Vagina (tissue), 2 donors: Measurements from ENCODE around the gene MX2. TPM values are rescaled to one million over a fixed set of nuclear protein-coding genes. Genes with fewer than 3 reads are reported as not detected.
"Not testable (repeated sequence)": the region's sequence is repeated elsewhere in the genome, so short reads cannot be mapped to it uniquely, and the experiment has no call there.

Experiments
- DNase-seq, 2 donors: peaks; one replicate each; pipeline ENCODE4 v3.0.0-alpha.2; 2017; ENCODE audit errors: extremely low spot score in 2 of 2
- H3K27ac ChIP-seq: fragments of 200-600 bp; sonication (generic); one replicate; pipeline ENCODE4 v1.5.1; 2019
- H3K27me3 ChIP-seq: fragments of 200-600 bp; sonication (generic); one replicate; pipeline ENCODE4 v1.5.1; 2019
- H3K36me3 ChIP-seq, 2 donors: fragments of 200-600 bp; sonication (generic); one replicate each; pipeline ENCODE4 v1.5.1; 2017 to 2019
- H3K4me1 ChIP-seq: fragments of 200-600 bp; sonication (generic); one replicate; pipeline ENCODE4 v1.5.1; 2019
- H3K4me3 ChIP-seq, 2 donors: fragments of 200-600 bp; sonication (generic); 1 replicate in 1 of 2; 2 replicates in 1 of 2; pipeline ENCODE4 v1.5.1; 2016 to 2019
- H3K9me3 ChIP-seq: fragments of 200-600 bp; sonication (generic); one replicate; pipeline ENCODE4 v1.5.1; 2019
- CTCF ChIP-seq, 3 experiments: fragments of 450-650 bp in 2 of 3; fragments of 200-600 bp in 1 of 3; sonication (generic) in 1 of 3; IDR thresholded peaks; one replicate each; pipeline ENCODE4 v1.5.1; 2017 to 2019; ENCODE audit warnings: antibody characterized with exemption in 3 of 3, mild to moderate bottlenecking in 2 of 3, moderate library complexity in 2 of 3
- POLR2A ChIP-seq, 2 donors: fragments of 450-650 bp; IDR thresholded peaks; one replicate each; pipeline ENCODE4 v1.6.1; 2017; ENCODE audit warnings: antibody characterized with exemption in 2 of 2, mild to moderate bottlenecking in 2 of 2, moderate library complexity in 2 of 2
- POLR2AphosphoS5 ChIP-seq, 2 donors: sonication (generic); formaldehyde crosslinking; IDR thresholded peaks; one replicate each; pipeline ENCODE4 v1.9.0; 2017; ENCODE audit warnings: antibody characterized with exemption in 2 of 2, mild to moderate bottlenecking in 2 of 2, low read depth in 1 of 2; ENCODE audit not compliant: insufficient read depth in 1 of 2
- intact Hi-C: fragments of 100-400 bp; cut with DNase I; formaldehyde crosslinking; loops from one replicate; pipeline ENCODE4 v1.15.1; 2023
- total RNA-seq: library from RNA; depleted of rRNA; stranded (reverse); fragments of >200 nt; gene quantifications from one replicate; pipeline ENCODE4 v1.2.3, GENCODE V29; 2016

MX2 gene
- total RNA-seq, 1 donor from 2014 or later = 13.5 TPM

- no peak overlapping the region for H3K27ac ChIP-seq
- no peaks in the 10 kb centered on the region for H3K27me3 ChIP-seq
- H3K4me1 ChIP-seq = no peaks in the 10 kb centered on the region
- no peak overlapping the region for H3K4me3 ChIP-seq
- no peak for TF ChIP-seq CTCF (IDR thresholded peaks at IDR 0.05)
- H3K36me3 ChIP-seq = peaks cover 0 to 22% of the 10 kb centered on the region in 2 donors
- no peaks in the 10 kb centered on the region for H3K9me3 ChIP-seq
- intact Hi-C loops = no loop called here
- peak; percentile 82 to 84 for DNase-seq
These were observed 49.1 kb downstream of the MX2 start for GRCh38 chr21:41410767-41411448.

- Histone ChIP-seq H3K4me1 (no peaks in the 10 kb centered on the region), H3K4me3 (no peak overlapping the region), H3K27ac (no peak overlapping the region), H3K36me3 (peaks cover 0 to 22% of the 10 kb centered on the region in 2 donors), H3K27me3 (no peaks in the 10 kb centered on the region), H3K9me3 (no peaks in the 10 kb centered on the region)
- intact Hi-C loops = no loop called here
- peak; percentile 58 to 67 for DNase-seq
- TF ChIP-seq CTCF (IDR thresholded peaks at IDR 0.05) = no peak
- no peak for TF ChIP-seq POLR2AphosphoS5 (IDR thresholded peaks at IDR 0.05; ENCODE audit: insufficient read depth in 1 of 2, low read depth in 1 of 2)
- TF ChIP-seq POLR2A (IDR thresholded peaks at IDR 0.05) = no peak
These were observed 49.7 kb downstream of the MX2 start for GRCh38 chr21:41411449-41412089.

- peaks cover 23% of the 10 kb centered on the region for H3K4me1 ChIP-seq
- DNase-seq, intact Hi-C loops, H3K27me3 ChIP-seq, H3K9me3 ChIP-seq, H3K36me3 ChIP-seq, H3K27ac ChIP-seq, H3K4me3 ChIP-seq: not testable (repeated sequence)
These were observed 55.7 kb downstream of the MX2 start for GRCh38 chr21:41417505-41417904.

GRCh38 chr21:41418393-41418792 is 56.6 kb downstream of the MX2 start:
- no peak for TF ChIP-seq POLR2AphosphoS5 (IDR thresholded peaks at IDR 0.05; ENCODE audit: insufficient read depth in 1 of 2, low read depth in 1 of 2)
- H3K9me3 ChIP-seq = no peaks in the 10 kb centered on the region
- intact Hi-C loops = no loop called here
- peak overlapping the region; percentile 93 for H3K27ac ChIP-seq
- no peaks in the 10 kb centered on the region for H3K27me3 ChIP-seq
- peaks cover 23% of the 10 kb centered on the region for H3K4me1 ChIP-seq
- no peak overlapping the region for H3K4me3 ChIP-seq
- DNase-seq = no peak
- no peaks in the 10 kb centered on the region for H3K36me3 ChIP-seq

GRCh38 chr21:41418956-41419680 is 57.3 kb downstream of the MX2 start:
- Histone ChIP-seq H3K36me3 (no peaks in the 10 kb centered on the region), H3K4me3 (no peak overlapping the region), H3K27me3 (no peaks in the 10 kb centered on the region), H3K27ac (peak overlapping the region; percentile 93), H3K9me3 (no peaks in the 10 kb centered on the region), H3K4me1 (peaks cover 23% of the 10 kb centered on the region)
- intact Hi-C loops = no loop called here
- peak in 1 of 2 donors; percentile 84 for DNase-seq
- TF ChIP-seq POLR2A (IDR thresholded peaks at IDR 0.05) (no peak), CTCF (IDR thresholded peaks at IDR 0.05) (no peak), POLR2AphosphoS5 (IDR thresholded peaks at IDR 0.05; ENCODE audit: insufficient read depth in 1 of 2, low read depth in 1 of 2) (no peak)
